Measurements from ENCODE around the gene CREG2.

Gene CREG2

DNA sequence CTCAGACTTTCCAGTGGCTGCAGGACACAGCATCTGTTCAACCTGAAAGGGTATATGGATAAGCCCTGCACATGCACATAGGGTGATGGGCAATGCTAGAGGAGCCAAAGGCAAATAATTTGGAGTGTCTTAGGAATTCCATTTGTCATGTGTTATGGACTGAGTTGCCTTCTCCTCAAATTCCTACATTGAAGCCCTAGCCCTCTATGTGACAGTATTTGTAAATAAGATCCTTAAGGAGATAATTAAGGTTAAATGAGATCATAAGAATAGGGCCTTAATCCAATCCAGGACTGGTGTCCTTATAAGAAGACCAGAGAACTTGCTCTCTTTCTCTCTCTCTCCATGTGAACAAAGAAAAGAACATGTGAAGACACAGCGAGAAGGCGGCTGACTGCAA is 42.9 kb upstream of the CREG2 start:
- no peak for TF ChIP-seq FOXP2 (optimal IDR thresholded peaks at IDR 0.05; ENCODE audit: borderline replicate concordance, extremely low read depth, extremely low read length, insufficient read depth)
- TF ChIP-seq, protein P1, sequence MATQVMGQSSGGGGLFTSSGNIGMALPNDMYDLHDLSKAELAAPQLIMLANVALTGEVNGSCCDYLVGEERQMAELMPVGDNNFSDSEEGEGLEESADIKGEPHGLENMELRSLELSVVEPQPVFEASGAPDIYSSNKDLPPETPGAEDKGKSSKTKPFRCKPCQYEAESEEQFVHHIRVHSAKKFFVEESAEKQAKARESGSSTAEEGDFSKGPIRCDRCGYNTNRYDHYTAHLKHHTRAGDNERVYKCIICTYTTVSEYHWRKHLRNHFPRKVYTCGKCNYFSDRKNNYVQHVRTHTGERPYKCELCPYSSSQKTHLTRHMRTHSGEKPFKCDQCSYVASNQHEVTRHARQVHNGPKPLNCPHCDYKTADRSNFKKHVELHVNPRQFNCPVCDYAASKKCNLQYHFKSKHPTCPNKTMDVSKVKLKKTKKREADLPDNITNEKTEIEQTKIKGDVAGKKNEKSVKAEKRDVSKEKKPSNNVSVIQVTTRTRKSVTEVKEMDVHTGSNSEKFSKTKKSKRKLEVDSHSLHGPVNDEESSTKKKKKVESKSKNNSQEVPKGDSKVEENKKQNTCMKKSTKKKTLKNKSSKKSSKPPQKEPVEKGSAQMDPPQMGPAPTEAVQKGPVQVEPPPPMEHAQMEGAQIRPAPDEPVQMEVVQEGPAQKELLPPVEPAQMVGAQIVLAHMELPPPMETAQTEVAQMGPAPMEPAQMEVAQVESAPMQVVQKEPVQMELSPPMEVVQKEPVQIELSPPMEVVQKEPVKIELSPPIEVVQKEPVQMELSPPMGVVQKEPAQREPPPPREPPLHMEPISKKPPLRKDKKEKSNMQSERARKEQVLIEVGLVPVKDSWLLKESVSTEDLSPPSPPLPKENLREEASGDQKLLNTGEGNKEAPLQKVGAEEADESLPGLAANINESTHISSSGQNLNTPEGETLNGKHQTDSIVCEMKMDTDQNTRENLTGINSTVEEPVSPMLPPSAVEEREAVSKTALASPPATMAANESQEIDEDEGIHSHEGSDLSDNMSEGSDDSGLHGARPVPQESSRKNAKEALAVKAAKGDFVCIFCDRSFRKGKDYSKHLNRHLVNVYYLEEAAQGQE (IDR thresholded peaks at IDR 0.05; ENCODE audit: insufficient read depth in 1 of 2, low read depth in 2 of 2, low read length in 2 of 2), result no peak
- TF ChIP-seq TAF1 (IDR thresholded peaks at IDR 0.05; ENCODE audit: borderline replicate concordance, insufficient read depth, low read length), result no peak
- TF ChIP-seq POLR2AphosphoS5 (IDR thresholded peaks at IDR 0.05; ENCODE audit: low read depth, low read length), result no peak

DNA sequence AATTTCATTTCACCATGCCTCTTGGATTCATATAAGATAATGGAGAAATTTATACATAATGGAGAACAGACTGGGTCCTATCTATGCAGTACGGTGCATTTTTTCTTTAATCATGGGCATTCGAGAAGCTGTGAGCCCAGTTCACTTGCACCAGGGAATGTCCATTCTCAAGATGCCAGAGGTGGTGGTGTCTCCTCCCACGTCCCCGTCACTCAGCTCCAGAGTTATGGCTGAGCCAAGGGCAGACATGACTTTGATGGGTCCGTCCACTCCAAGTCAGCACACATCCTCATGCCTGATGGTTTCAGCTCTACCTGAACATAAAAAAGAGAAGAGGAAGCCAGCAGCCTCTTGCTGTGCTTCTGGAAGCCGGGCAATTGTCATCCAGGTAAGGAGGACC is 42.1 kb upstream of the CREG2 start:
- TF ChIP-seq FOXP2 (optimal IDR thresholded peaks at IDR 0.05; ENCODE audit: borderline replicate concordance, extremely low read depth, extremely low read length, insufficient read depth), result no peak

DNA sequence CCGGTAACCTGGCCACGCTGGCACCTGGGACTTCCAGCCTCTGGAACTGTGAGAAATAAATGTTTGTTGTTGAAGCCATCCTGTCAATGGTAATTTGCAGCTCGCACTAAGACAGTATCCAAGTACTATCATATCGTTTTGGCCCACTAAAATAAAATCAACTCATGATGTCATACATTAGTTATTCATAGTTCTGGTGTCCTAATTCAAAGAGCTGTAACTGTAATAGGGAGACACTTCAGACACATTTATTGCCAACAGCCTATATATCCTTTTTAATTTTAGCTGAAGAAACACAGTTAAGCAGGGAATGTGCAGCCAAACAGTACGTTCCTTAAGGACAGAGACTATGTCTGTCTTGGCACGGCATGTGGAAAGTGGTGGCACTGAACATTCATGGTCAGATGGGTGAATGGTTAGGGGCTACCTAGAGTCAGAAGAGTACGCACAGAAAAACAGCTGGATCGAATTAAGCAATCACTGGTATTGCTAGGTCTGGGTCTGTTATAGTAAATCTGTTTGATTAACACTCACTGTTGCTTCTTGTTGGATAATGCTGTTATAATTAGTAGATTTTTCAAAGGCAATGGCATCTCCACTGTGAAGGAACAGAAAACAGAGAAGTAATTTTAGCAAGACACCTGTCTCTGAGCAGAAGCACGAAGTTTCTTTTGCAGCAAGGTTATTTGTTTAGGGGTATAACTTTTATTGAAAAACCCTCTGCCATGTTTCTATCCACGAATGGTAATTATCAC is 41.3 kb upstream of the CREG2 start:
- TF ChIP-seq, protein P1 (IDR thresholded peaks at IDR 0.05; ENCODE audit: insufficient read depth in 1 of 2, low read depth in 2 of 2, low read length in 2 of 2), result no peak
- TF ChIP-seq FOXP2 (optimal IDR thresholded peaks at IDR 0.05; ENCODE audit: borderline replicate concordance, extremely low read depth, extremely low read length, insufficient read depth) (no peak), TAF1 (IDR thresholded peaks at IDR 0.05; ENCODE audit: borderline replicate concordance, insufficient read depth, low read length) (no peak), SIN3A (IDR thresholded peaks at IDR 0.05; ENCODE audit: borderline replicate concordance, insufficient read depth, low read length) (no peak), POLR2AphosphoS5 (IDR thresholded peaks at IDR 0.05; ENCODE audit: low read depth, low read length) (no peak)

DNA sequence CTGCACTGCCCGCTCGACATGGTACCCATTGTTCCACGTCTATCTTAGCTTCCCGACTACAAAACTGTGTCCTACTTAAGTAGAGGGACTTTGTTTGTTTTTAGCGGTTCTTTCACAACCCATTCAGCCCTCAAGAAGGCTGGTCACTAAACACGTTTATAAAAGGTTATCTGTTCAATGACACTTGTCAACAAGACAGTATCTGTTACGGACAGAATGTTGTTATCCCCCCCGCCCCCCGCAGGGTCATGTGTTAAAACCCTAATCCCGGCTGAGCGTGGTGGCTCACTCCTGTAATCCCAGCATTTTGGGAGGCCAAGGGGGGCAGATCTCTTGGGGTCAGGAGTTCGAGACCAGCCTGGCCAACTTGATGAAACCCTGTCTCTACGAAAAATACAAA is 40.4 kb upstream of the CREG2 start:
- TF ChIP-seq, protein P1 (IDR thresholded peaks at IDR 0.05; ENCODE audit: insufficient read depth in 1 of 2, low read depth in 2 of 2, low read length in 2 of 2), result no peak
- TF ChIP-seq FOXP2 (optimal IDR thresholded peaks at IDR 0.05; ENCODE audit: borderline replicate concordance, extremely low read depth, extremely low read length, insufficient read depth), result no peak
- no peak for TF ChIP-seq SIN3A (IDR thresholded peaks at IDR 0.05; ENCODE audit: borderline replicate concordance, insufficient read depth, low read length)
- no peak for TF ChIP-seq POLR2AphosphoS5 (IDR thresholded peaks at IDR 0.05; ENCODE audit: low read depth, low read length)
- no peak for TF ChIP-seq TAF1 (IDR thresholded peaks at IDR 0.05; ENCODE audit: borderline replicate concordance, insufficient read depth, low read length)

DNA sequence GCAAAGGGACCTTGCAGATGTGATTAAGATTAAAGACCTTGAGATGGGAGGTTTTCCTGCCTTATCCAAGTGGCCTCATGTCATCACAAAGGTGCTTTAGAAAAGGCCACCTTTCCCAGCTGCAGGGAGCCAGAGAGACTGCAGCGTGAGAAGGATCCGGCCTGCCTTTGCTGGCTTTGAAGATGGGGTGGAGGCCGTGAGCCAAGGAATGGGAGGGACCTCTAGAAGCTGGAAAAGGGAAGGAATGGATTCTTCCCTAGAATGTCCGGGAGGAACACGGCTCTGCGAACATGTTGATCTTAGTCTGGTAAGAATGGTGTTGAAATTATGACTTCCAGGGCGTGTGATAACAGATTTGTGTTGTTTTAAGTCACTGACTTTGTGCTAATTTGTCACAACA is 39.9 kb upstream of the CREG2 start:
- TF ChIP-seq POLR2AphosphoS5 (IDR thresholded peaks at IDR 0.05; ENCODE audit: low read depth, low read length) (no peak), FOXP2 (optimal IDR thresholded peaks at IDR 0.05; ENCODE audit: borderline replicate concordance, extremely low read depth, extremely low read length, insufficient read depth) (no peak), TAF1 (IDR thresholded peaks at IDR 0.05; ENCODE audit: borderline replicate concordance, insufficient read depth, low read length) (no peak), SIN3A (IDR thresholded peaks at IDR 0.05; ENCODE audit: borderline replicate concordance, insufficient read depth, low read length) (no peak)
- TF ChIP-seq, protein P1 (IDR thresholded peaks at IDR 0.05; ENCODE audit: insufficient read depth in 1 of 2, low read depth in 2 of 2, low read length in 2 of 2), result no peak
